ENCODE results near the gene MAF. TPM values are rescaled to one million over a fixed set of nuclear protein-coding genes. Genes with fewer than 3 reads are reported as not detected.

MAF gene
- total RNA-seq, 4 donors from 2014 or later: 24.8 to 52.0 (median 33.6) TPM

DNA sequence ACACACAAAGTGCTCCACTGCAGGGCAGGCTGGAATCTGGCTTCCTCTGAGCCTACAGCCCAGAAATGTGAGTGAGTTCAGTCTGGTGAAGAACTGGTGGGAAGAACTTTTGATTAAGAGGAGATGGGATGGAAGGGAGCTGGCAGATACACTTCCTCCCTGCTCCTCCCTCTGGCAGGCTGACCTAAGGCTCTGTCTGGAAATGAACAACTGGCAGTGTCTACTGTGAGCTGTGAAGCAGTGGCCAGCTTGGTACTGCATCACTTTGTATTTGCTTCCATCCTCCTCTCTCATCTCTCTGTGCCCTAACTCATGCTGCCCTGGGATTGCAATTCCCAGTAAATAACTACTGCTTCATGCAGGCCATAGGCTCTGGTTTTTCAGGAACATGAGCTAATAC lies 45.6 kb downstream of the MAF start:
- TF ChIP-seq EP300 (IDR thresholded peaks at IDR 0.05) (no peak), POLR2AphosphoS5 (IDR thresholded peaks at IDR 0.05) (no peak), POLR2A (IDR thresholded peaks at IDR 0.05) (no peak)
- TF ChIP-seq, protein P1, sequence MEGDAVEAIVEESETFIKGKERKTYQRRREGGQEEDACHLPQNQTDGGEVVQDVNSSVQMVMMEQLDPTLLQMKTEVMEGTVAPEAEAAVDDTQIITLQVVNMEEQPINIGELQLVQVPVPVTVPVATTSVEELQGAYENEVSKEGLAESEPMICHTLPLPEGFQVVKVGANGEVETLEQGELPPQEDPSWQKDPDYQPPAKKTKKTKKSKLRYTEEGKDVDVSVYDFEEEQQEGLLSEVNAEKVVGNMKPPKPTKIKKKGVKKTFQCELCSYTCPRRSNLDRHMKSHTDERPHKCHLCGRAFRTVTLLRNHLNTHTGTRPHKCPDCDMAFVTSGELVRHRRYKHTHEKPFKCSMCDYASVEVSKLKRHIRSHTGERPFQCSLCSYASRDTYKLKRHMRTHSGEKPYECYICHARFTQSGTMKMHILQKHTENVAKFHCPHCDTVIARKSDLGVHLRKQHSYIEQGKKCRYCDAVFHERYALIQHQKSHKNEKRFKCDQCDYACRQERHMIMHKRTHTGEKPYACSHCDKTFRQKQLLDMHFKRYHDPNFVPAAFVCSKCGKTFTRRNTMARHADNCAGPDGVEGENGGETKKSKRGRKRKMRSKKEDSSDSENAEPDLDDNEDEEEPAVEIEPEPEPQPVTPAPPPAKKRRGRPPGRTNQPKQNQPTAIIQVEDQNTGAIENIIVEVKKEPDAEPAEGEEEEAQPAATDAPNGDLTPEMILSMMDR (IDR thresholded peaks at IDR 0.05): no peak
- no peak for ATAC-seq
- H3K36me3 ChIP-seq: no peaks in the 10 kb centered on the region
- H3K4me1 ChIP-seq: no peaks in the 10 kb centered on the region
- no peak overlapping the region for H3K27ac ChIP-seq
- H3K27me3 ChIP-seq: no peaks in the 10 kb centered on the region
- H3K9me3 ChIP-seq: peaks cover 0 to 3% (median 0%) of the 10 kb centered on the region in 3 donors
- H3K4me3 ChIP-seq: no peak overlapping the region

DNA sequence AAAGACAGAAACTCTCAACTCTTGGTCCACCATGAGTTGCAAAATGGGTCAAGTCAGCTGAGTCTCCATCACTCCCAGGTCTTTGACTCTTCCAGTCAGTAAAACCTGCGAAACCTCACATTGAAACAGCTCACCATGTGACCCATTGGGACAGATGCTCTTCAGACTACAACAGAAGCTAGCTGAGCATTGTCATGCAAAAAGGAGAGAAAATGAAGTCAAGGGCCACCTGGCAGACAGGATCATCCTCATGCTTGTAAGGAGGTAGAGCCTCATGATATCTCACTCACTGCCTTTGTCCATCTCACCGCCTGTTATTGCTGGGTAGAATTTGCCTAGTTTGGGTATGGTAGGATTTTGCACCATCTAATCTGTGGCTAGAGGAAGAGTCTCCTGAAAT lies 50.2 kb downstream of the MAF start:
- H3K9me3 ChIP-seq: no peaks in the 10 kb centered on the region
- no peak for TF ChIP-seq POLR2A (IDR thresholded peaks at IDR 0.05)
- TF ChIP-seq, protein P1 (IDR thresholded peaks at IDR 0.05): no peak
- no peak for TF ChIP-seq POLR2AphosphoS5 (IDR thresholded peaks at IDR 0.05)
- no peak for TF ChIP-seq EP300 (IDR thresholded peaks at IDR 0.05)
- WGBS, 2 donors (ENCODE audit: low coverage in 1 of 2): 100% methylated on average over 2 of the region's 2 CpGs
- ATAC-seq: no peak
- no peaks in the 10 kb centered on the region for H3K27me3 ChIP-seq
- H3K4me3 ChIP-seq: no peak overlapping the region
- H3K27ac ChIP-seq: no peak overlapping the region
- no peaks in the 10 kb centered on the region for H3K36me3 ChIP-seq
- H3K4me1 ChIP-seq: no peaks in the 10 kb centered on the region

DNA sequence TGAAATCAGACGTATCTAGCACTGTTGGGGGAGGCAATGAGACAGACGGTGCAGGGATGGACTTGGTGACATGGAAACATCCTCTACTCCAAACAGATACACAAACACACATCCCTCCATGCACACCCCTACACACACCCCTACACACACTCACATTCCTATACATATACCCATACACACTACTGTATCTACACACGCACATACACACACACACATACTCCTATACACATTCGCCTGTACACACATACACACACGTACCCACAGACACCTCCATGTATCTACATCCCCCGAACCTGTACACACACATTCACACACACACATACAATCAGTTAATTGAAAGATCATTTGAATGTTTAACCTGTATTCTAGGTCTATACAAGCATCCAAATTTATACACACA lies 53.5 kb downstream of the MAF start:
- no peak for ATAC-seq
- Histone ChIP-seq H3K4me1 (no peaks in the 10 kb centered on the region), H3K27me3 (no peaks in the 10 kb centered on the region), H3K36me3 (no peaks in the 10 kb centered on the region), H3K4me3 (no peak overlapping the region), H3K9me3 (no peaks in the 10 kb centered on the region), H3K27ac (no peak overlapping the region)
- TF ChIP-seq EP300 (IDR thresholded peaks at IDR 0.05): no peak
- TF ChIP-seq POLR2A (IDR thresholded peaks at IDR 0.05): no peak
- no peak for TF ChIP-seq POLR2AphosphoS5 (IDR thresholded peaks at IDR 0.05)
- TF ChIP-seq, protein P1 (IDR thresholded peaks at IDR 0.05): no peak
- WGBS, 2 donors (ENCODE audit: low coverage in 1 of 2): 83 to 92% methylated on average over 6 of the region's 6 CpGs

Measured in gastroesophageal sphincter (tissue), 4 donors.